ENCODE results near the gene TAS1R1.

TAS1R1 gene

GRCh38 chr1:6554907-6555778 is at the start of gene TAS1R1:
TAS1R1 (plus strand) TSS chr1:6555307; CDS start chr1:6555374, 67 bp downstream.
- DNase-seq (ENCODE audit: low read depth in 1 of 2, low spot score in 1 of 2), result no peak

DNA sequence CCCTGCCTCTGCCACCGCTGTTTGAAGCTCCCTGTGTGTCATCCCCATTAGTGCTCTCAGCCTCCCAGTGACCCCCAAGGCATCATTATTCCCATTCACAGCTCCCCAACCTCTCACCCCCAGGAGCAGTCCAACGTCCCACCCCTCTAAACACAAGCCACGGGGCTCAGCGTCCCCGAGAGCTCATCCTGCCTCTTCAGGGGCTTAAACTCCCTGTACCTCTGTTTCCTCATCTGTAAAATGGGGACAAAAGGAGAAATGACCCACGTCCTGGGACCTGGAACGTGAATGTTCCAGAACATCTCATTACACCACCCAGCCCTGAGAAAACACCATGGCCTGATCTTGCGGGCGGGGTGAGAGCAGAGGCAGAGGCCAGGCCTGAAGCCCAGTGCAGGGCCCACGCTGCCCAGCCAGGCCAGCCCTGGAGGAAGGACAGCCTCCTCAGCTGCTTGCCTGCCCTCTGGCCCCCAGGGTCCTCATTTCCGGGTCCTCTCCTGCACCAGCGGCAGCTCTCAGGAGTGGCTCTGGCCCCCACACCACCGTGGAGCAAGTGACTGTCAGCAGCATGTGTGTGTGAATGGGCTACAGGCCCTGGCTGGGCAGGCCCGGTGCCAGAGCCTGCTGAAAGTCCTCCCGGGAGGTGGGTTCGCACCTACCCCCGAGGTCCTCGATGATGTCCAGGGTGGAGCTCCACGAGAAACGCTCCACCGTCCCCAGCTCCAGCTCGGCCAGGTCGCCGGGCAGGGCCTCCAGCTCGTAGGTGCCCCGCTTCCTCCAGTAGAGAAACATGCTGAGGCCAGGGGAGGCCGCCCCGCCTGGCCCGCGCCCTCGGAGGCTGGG is 49.5 kb upstream of the TAS1R1 start:
- DNase-seq (ENCODE audit: low read depth in 1 of 2, low spot score in 1 of 2), result no peak

GRCh38 chr1:6506210-6507036 is 48.7 kb upstream of the TAS1R1 start:
- DNase-seq (ENCODE audit: low read depth in 1 of 2, low spot score in 1 of 2), result no peak

DNA sequence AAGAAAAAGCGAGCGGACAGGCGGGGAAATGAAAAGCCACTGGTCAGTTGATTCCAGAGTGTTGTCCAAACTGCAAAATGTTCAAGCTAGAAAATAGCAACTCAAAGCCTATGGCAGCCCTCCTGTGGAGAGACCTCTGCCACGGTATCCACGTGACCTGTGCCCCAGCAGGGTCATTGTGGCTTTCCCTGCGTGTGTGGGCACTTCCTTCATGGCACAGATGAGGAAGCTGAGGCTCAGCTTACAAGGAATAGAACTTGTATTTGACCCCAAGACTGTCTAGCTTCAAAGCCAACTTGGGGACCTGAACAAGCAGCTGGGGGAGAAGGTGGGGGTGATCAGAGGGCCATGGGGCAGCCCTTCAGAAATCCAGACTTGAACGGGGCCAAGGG is 48.1 kb upstream of the TAS1R1 start:
- DNase-seq (ENCODE audit: low read depth in 1 of 2, low spot score in 1 of 2), result no peak

- DNase-seq (ENCODE audit: low read depth in 1 of 2, low spot score in 1 of 2), result no peak
Measured at GRCh38 chr1:6507461-6507911, 47.6 kb upstream of the TAS1R1 start.

DNA sequence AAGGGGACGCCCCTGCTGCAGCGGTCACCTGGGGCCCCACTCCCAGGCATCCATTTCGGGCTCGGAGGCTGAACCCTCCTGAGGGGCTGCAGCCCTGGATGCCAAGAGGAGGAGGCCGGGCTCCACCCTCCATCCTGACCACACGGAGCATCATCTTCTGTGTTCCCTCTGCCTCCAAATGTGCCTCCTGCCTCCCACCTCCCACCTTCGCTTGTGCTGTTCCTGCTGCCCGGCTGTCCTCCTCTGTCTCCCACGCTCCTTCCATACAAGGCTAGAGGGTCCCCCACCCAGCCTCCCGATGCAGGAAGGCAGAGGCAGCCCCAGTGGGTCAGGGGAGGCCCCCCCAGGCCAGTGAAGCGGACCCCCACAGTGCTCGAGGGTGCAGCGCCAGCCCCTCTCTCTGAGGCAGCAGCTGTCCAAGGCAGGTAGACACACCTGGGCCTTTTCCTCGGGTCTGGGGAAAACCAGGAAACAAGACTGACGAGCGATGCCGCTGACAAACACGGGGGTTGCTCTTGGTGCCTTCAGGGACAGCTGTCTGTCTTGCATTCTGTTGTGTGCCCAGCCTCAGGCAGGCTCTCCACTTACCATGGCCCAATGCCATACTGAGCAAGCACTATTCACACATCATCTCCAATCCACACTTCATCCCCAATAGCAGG is 46.8 kb upstream of the TAS1R1 start:
- DNase-seq (ENCODE audit: low read depth in 1 of 2, low spot score in 1 of 2), result no peak

DNA sequence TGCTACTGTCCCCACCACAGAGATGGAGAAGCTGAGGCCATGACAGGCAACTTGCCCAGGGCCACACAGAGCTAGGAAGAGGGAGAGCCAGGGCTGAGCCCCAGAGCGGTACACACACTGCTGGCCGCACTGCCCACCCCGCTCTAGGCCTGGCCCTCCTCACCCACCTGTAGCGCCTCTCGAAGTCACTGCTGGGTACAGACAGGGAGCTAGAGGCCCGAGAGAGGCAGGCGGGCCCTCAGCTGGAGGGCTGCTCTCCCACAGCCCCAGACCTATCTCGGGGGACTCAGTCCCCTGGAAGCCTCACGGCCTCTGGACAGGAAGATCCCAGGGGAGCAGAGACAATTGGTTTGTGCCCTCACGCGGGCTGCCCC is 46.3 kb upstream of the TAS1R1 start:
- DNase-seq (ENCODE audit: low read depth in 1 of 2, low spot score in 1 of 2), result no peak

DNA sequence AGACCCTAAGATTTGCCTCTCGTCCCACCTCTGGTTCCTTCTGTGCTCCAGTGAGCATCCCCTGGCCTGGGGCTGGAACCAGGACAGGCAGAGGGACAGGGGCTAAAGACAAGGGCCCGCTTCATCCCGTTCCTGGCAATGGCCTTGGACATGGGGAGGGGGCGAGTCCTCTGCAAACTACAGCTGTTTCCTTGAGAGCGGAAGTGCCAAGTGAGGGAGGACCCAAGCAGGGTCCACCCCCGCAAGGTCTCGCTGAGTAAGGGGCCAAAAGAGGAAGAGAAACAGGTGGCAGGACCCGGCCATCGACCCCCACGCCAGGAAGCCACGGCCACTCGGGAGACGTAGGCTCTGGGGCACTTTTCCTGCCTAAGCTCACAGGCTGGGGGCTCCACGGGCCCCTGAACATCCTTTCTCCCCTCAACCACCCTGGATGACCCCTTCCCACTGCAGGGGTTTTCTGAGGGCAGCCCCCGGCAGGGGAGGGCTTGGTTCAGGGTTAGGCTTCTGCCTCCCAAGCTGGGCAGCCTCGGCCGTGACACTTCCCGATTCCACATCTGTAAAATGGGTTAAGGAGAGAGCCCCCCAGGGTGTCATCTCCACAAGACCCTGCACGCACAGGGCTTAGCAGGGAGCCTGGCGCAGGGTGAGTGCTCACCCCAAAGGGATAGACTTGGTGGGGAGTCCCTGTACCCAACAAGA is 45.7 kb upstream of the TAS1R1 start:
- no peak for DNase-seq (ENCODE audit: low read depth in 1 of 2, low spot score in 1 of 2)

- no peak for DNase-seq (ENCODE audit: low read depth in 1 of 2, low spot score in 1 of 2)
Measured at GRCh38 chr1:6509919-6510291, 45.2 kb upstream of the TAS1R1 start.

- DNase-seq (ENCODE audit: low read depth in 1 of 2, low spot score in 1 of 2), result no peak
Measured at GRCh38 chr1:6510493-6510892, 44.6 kb upstream of the TAS1R1 start.

GRCh38 chr1:6511056-6511455 is 44.1 kb upstream of the TAS1R1 start:
- no peak for DNase-seq (ENCODE audit: low read depth in 1 of 2, low spot score in 1 of 2)

GRCh38 chr1:6511561-6512244 is 43.4 kb upstream of the TAS1R1 start:
- DNase-seq (ENCODE audit: low read depth in 1 of 2, low spot score in 1 of 2), result no peak

GRCh38 chr1:6512245-6512907 is 42.7 kb upstream of the TAS1R1 start:
- no peak for DNase-seq (ENCODE audit: low read depth in 1 of 2, low spot score in 1 of 2)

DNA sequence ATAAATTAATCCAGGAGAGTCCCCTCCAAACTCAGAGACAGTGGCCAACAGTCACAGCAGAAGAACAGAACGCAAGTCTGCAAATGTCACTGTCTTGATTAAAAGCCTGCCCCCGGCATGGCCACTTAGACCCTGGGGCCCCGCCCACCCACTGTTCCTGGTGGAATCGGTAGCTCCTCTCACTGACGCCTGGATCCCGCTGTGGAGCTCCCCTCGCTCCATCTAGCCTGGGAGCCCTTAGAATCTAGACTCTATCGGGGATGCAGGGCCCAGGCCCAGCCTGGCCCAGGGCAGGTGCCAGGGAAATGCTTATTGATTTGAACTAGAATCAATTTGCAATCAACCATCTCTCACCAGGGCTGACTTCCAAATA is 42.2 kb upstream of the TAS1R1 start:
- DNase-seq (ENCODE audit: low read depth in 1 of 2, low spot score in 1 of 2), result no peak

DNA sequence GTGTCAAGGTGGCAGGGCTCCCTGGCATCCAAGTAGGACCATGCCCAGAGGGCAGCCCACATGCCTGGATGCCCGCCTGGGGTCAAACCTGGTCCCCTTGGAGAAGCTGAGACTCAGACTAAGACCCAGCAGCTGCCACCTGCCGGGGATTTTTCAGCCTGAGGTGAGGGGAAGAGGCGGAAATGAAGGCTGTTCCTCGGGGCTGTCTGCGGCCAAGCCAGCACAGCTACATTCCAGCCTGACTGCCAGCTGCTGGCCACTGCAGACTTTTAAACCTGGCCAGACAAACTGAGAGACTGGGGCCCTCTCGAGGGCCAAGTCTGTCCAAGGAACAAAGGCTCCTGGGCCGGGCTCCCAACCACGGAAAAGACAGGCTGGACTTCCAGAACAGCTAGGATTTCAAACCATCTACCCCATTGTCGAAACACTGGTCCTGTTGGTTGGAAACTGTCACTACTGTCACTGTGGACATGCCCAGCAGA is 41.7 kb upstream of the TAS1R1 start:
- no peak for DNase-seq (ENCODE audit: low read depth in 1 of 2, low spot score in 1 of 2)

- no peak for DNase-seq (ENCODE audit: low read depth in 1 of 2, low spot score in 1 of 2)
Measured at GRCh38 chr1:6515771-6516170, 39.3 kb upstream of the TAS1R1 start.

- no peak for DNase-seq (ENCODE audit: low read depth in 1 of 2, low spot score in 1 of 2)
Measured at GRCh38 chr1:6517435-6517851, 37.7 kb upstream of the TAS1R1 start.

- no peak for DNase-seq (ENCODE audit: low read depth in 1 of 2, low spot score in 1 of 2)
Measured at GRCh38 chr1:6519491-6519934, 35.6 kb upstream of the TAS1R1 start.
